HL-60 (cell line): ENCODE data around the gene EIF4E2.

Experiments used
- DNase-seq, 2 experiments: peaks; one replicate each; pipeline ENCODE4 v3.0.0-alpha.2; 2010 to 2020; ENCODE audit warnings: low read depth in 1 of 2, low spot score in 1 of 2
- H3K27ac ChIP-seq: fragments of 250-450 bp; sonication (Bioruptor Pico); replicated peaks from 2 replicates; pipeline ENCODE4 v1.5.1; 2020; ENCODE audit warnings: mild to moderate bottlenecking, moderate library complexity
- H3K27me3 ChIP-seq: fragments of 250-450 bp; sonication (Bioruptor Pico); 2 replicates; pipeline ENCODE4 v1.5.1; 2021; ENCODE audit warnings: mild to moderate bottlenecking, moderate library complexity; ENCODE audit not compliant: insufficient read depth, poor library complexity, severe bottlenecking
- H3K4me3 ChIP-seq: replicated peaks from 2 replicates; pipeline ENCODE4 v1.5.1; 2011; ENCODE audit warnings: mild to moderate bottlenecking, control low read depth, low read length; ENCODE audit not compliant: insufficient read depth
- CTCF ChIP-seq: IDR thresholded peaks from one replicate; pipeline ENCODE4 v1.5.1; 2011; ENCODE audit warnings: low read length, control low read depth, inconsistent platforms; ENCODE audit not compliant: insufficient read depth
- GABPA ChIP-seq: IDR thresholded peaks from 2 replicates; pipeline ENCODE4 v1.6.1; 2012; ENCODE audit warnings: low read depth
- POLR2AphosphoS5 ChIP-seq: IDR thresholded peaks from 2 replicates; pipeline ENCODE4 v1.6.1; 2012; ENCODE audit warnings: low read depth
- REST ChIP-seq: IDR thresholded peaks from 2 replicates; pipeline ENCODE4 v1.6.1; 2012; ENCODE audit warnings: low read depth; ENCODE audit not compliant: insufficient replicate concordance
- SPI1 ChIP-seq: IDR thresholded peaks from 2 replicates; pipeline ENCODE4 v1.6.1; 2012; ENCODE audit warnings: low read depth, mild to moderate bottlenecking, borderline replicate concordance

EIF4E2 gene

DNA sequence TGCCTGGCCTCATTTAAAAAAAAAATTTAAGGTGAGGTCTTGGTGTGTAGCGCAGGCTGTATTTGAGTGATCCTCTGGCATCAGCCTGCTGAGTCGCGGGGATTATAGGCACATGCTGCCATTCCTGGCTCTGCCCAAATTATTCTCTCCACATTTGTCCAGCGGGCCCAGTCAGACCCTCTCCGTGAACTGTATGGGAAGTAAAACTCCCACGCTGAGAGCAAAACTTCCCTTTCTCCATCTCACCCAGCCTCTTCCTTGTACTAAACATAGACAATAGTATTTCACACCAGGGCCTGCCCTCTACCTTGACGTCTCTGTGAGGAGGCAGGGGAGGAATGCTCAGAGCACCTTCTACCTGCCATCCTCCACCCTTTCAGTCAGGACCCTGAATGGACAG, 37.0 kb downstream of the EIF4E2 start:
- no peak for DNase-seq

DNA sequence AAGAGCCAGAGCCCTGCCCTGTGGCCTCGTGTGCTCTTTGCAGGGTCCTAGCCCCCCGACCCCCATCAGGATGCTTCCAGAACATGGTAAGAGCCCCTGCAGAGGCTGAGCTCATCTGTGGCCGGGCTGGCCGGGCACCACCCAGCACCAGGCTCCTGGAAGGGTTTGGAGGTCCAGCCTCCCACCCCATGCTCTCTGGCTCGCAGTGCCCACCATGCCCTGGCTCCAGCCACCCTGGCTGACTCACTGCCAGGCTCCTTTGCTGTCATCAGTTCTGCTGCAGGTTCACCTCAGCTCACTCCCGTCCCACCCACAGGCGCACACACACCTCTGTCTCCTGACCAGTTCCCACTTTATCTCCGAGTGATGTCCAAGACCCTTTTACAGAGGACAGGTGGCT, 37.5 kb downstream of the EIF4E2 start:
- H3K27ac ChIP-seq = no peak overlapping the region
- no peak overlapping the region for H3K4me3 ChIP-seq
- TF ChIP-seq CTCF (no peak), GABPA (no peak), REST (no peak), POLR2AphosphoS5 (no peak), SPI1 (no peak)
- no peak for DNase-seq
- no peaks in the 10 kb centered on the region for H3K27me3 ChIP-seq

More for the DNA sequence above, 37.0 kb downstream of the EIF4E2 start:
- no peak for TF ChIP-seq CTCF
- no peak for TF ChIP-seq POLR2AphosphoS5
- no peak for TF ChIP-seq GABPA
- no peak for TF ChIP-seq REST
- TF ChIP-seq SPI1 = no peak
- no peak overlapping the region for H3K4me3 ChIP-seq
- H3K27ac ChIP-seq = no peak overlapping the region
- H3K27me3 ChIP-seq = no peaks in the 10 kb centered on the region

- no peaks in the 10 kb centered on the region for H3K27me3 ChIP-seq
- no peak overlapping the region for H3K27ac ChIP-seq
- no peak for DNase-seq
- TF ChIP-seq GABPA (no peak), REST (no peak), SPI1 (no peak), CTCF (no peak), POLR2AphosphoS5 (no peak)
- no peak overlapping the region for H3K4me3 ChIP-seq
These were observed 38.4 kb downstream of the EIF4E2 start for GRCh38 chr2:232588680-232589585.
